GM12891 (cell line): Measurements from ENCODE around the gene MARCOL. TPM values are rescaled to one million over a fixed set of nuclear protein-coding genes. Genes with fewer than 3 reads are reported as not detected.

Experiments used
- DNase-seq: peaks from one replicate; pipeline ENCODE4 v3.0.0; 2011; ENCODE audit warnings: low spot score; ENCODE audit not compliant: insufficient read length
- FAIRE-seq: peaks from 2 replicates; lab custom pipeline; 2011; peaks lifted over from hg19 to GRCh38; lab: Jason Lieb, UNC
- PAX5 ChIP-seq: IDR thresholded peaks from 2 replicates; pipeline ENCODE4 v1.6.1; 2011; ENCODE audit warnings: low read length, moderate library complexity, mild to moderate bottlenecking; ENCODE audit not compliant: insufficient read depth, severe bottlenecking
- POLR2A ChIP-seq: IDR thresholded peaks from 2 replicates; pipeline ENCODE4 v1.6.1; 2011; ENCODE audit warnings: low read depth, low read length, control low read depth
- POLR2AphosphoS5 ChIP-seq: IDR thresholded peaks from 2 replicates; pipeline ENCODE4 v1.6.1; 2011; ENCODE audit warnings: low read depth, low read length, control low read depth
- POU2F2 ChIP-seq: IDR thresholded peaks from 2 replicates; pipeline ENCODE4 v1.6.1; 2011; ENCODE audit warnings: low read depth, mild to moderate bottlenecking, control low read depth, low read length, moderate library complexity
- SPI1 ChIP-seq: IDR thresholded peaks from 2 replicates; pipeline ENCODE4 v1.6.1; 2011; ENCODE audit warnings: low read depth, low read length, control low read depth
- TAF1 ChIP-seq: IDR thresholded peaks from 2 replicates; pipeline ENCODE4 v1.6.1; 2011; ENCODE audit warnings: low read depth, low read length, control low read depth
- polyA plus RNA-seq: library from polyadenylated mRNA; unstranded; fragments of >200 nt; gene quantifications from one replicate; pipeline ENCODE4 v1.2.1, GENCODE V29; 2012; ENCODE audit warnings: low read depth, missing spikeins, inconsistent platforms; ENCODE audit not compliant: missing spikeins

MARCOL gene
- polyA plus RNA-seq, result not detected

- FAIRE-seq (no peak), DNase-seq (no peak)
- no peak for TF ChIP-seq POU2F2
- no peak for TF ChIP-seq POLR2AphosphoS5
- TF ChIP-seq PAX5, result no peak
- no peak for TF ChIP-seq TAF1
- TF ChIP-seq POLR2A, result no peak
- no peak for TF ChIP-seq SPI1
Measured at GRCh38 chr5:148238418-148238794, at the start of gene MARCOL. Gene MARCOL (plus strand): TSS chr5:148238525. CDS start chr5:148238598, 73 bp downstream.

- DNase-seq (no peak), FAIRE-seq (no peak)
- no peak for TF ChIP-seq SPI1
- no peak for TF ChIP-seq TAF1
- TF ChIP-seq POLR2A, result no peak
- TF ChIP-seq PAX5, result no peak
- no peak for TF ChIP-seq POU2F2
- no peak for TF ChIP-seq POLR2AphosphoS5
Measured at GRCh38 chr5:148191010-148191409, 47.3 kb upstream of the MARCOL start.

DNA sequence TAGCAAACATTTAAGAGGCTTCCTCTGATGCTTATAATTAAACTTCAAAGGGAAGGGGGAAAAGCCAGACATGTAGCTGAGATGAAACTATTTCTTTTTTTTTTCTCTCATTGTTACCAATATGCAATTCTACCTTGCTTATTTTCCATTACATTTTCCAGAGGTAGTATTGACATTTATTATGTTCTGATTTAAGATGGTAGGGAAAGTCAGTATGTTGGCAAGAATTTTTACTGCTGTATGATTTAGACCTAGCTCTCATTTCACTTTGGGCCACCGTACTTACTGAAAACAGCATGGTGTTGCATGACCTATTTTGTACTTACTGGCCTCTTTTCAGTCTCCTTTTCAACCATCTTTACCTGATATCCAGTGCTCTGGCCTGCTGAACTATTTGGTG, 45.1 kb upstream of the MARCOL start:
- no peak for TF ChIP-seq TAF1
- TF ChIP-seq POLR2AphosphoS5, result no peak
- no peak for TF ChIP-seq POU2F2
- no peak for TF ChIP-seq PAX5
- no peak for TF ChIP-seq SPI1
- no peak for TF ChIP-seq POLR2A
- DNase-seq (no peak), FAIRE-seq (no peak)

DNA sequence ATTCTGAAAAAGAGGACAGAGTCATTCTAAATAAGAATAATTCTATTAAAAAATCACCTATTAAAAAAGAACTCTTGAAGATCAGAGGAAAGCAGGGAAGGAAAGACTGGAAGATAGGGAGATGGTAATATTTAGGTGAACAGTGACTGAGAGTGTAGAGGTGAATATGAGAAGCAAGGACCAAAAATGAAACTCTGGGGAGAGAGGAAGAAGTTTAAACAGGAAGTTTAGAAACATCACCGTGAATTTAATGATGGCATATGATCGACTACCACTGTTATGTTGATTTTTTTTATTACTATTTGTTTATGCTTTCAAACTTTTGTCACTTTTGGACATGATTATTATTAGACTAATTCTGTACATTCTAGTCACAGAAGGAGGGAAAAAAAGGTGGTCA, 37.2 kb upstream of the MARCOL start:
- DNase-seq (no peak), FAIRE-seq (no peak)
- TF ChIP-seq PAX5, result no peak
- no peak for TF ChIP-seq POLR2A
- TF ChIP-seq POU2F2, result no peak
- TF ChIP-seq TAF1, result no peak
- TF ChIP-seq SPI1, result no peak
- TF ChIP-seq POLR2AphosphoS5, result no peak

- DNase-seq, result no peak
- TF ChIP-seq POU2F2 (no peak), POLR2A (no peak), PAX5 (no peak), TAF1 (no peak), POLR2AphosphoS5 (no peak), SPI1 (no peak)
- no peak for FAIRE-seq
Measured at GRCh38 chr5:148202531-148203203, 35.7 kb upstream of the MARCOL start, which contains the start of gene SPINK6. Gene SPINK6 (plus strand): TSS chr5:148203042. CDS start chr5:148203097, 55 bp downstream.

GRCh38 chr5:148205044-148205806, 33.1 kb upstream of the MARCOL start:
- DNase-seq (no peak), FAIRE-seq (no peak)
- TF ChIP-seq POLR2A (no peak), TAF1 (no peak), POU2F2 (no peak), PAX5 (no peak), SPI1 (no peak), POLR2AphosphoS5 (no peak)

DNA sequence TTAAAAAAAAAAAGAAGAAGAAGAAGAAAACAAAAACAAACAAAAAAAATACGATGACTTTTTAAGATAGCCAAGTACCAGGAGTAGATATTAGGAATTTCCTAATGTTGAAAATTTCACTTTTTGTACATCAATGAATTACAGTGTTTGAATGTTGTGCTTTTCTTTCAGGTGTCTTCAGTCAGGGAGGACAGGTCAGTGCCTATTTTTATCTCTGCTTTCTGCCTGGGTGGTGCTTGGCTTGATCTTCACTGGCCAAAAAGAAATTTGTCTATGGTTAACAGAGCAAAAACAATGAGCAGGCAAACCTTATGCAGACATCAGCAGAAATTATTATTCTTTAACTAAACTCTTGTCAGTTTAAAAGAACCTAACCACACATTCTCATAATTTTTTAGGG, 32.5 kb upstream of the MARCOL start:
- TF ChIP-seq POU2F2 (no peak), POLR2AphosphoS5 (no peak), SPI1 (no peak), TAF1 (no peak), PAX5 (no peak), POLR2A (no peak)
- FAIRE-seq (no peak), DNase-seq (no peak)

GRCh38 chr5:148206620-148207019, 31.7 kb upstream of the MARCOL start:
- no peak for FAIRE-seq
- no peak for DNase-seq
- no peak for TF ChIP-seq POLR2A
- no peak for TF ChIP-seq POU2F2
- TF ChIP-seq SPI1, result no peak
- TF ChIP-seq TAF1, result no peak
- TF ChIP-seq PAX5, result no peak
- TF ChIP-seq POLR2AphosphoS5, result no peak

- DNase-seq, result no peak
- TF ChIP-seq SPI1, result no peak
- no peak for TF ChIP-seq POLR2A
- FAIRE-seq, result no peak
Measured at GRCh38 chr5:148208226-148208625, 30.1 kb upstream of the MARCOL start.

- DNase-seq, result no peak
- no peak for FAIRE-seq
- TF ChIP-seq SPI1, result no peak
- TF ChIP-seq POLR2AphosphoS5, result no peak
- TF ChIP-seq PAX5, result no peak
- TF ChIP-seq TAF1, result no peak
- no peak for TF ChIP-seq POU2F2
- TF ChIP-seq POLR2A, result no peak
Measured at GRCh38 chr5:148209151-148209770, 29.1 kb upstream of the MARCOL start.
